D721Med (cell line): ENCODE data around the gene FOS.

Experiments used
- DNase-seq: peaks from one replicate; pipeline ENCODE4 v3.0.0; 2011; ENCODE audit warnings: low spot score; ENCODE audit not compliant: insufficient read length
- FAIRE-seq: peaks from 2 replicates; lab custom pipeline; 2011; peaks lifted over from hg19 to GRCh38; lab: Jason Lieb, UNC
- TF ChIP-seq, protein P1 (sequence below): IDR thresholded peaks from 2 replicates; pipeline ENCODE4 v1.5.1; 2012; ENCODE audit warnings: mild to moderate bottlenecking, control low read depth; ENCODE audit not compliant: insufficient read depth; ENCODE audit errors: missing control alignments

Gene FOS

DNA sequence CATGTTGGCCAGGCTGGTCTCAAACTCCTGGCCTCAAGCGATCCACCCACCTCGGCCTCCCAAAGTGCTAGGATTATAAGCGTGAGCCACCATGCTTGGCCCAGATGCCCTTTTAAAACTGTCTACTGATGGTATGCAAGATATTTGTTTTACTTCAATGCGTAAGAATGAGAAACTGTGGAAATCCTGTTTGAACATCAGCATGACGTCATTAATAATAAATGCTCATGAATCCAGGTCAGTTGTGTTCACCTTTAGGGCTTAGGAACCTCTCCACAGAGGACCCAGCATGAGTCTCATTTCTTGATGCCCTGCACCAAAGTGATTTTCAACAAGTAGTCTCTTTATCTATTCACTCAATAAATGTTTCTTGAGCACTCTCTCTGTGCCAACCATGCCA is 34.5 kb upstream of the FOS start:
- DNase-seq = no peak
- no peak for FAIRE-seq
- TF ChIP-seq, protein P1, sequence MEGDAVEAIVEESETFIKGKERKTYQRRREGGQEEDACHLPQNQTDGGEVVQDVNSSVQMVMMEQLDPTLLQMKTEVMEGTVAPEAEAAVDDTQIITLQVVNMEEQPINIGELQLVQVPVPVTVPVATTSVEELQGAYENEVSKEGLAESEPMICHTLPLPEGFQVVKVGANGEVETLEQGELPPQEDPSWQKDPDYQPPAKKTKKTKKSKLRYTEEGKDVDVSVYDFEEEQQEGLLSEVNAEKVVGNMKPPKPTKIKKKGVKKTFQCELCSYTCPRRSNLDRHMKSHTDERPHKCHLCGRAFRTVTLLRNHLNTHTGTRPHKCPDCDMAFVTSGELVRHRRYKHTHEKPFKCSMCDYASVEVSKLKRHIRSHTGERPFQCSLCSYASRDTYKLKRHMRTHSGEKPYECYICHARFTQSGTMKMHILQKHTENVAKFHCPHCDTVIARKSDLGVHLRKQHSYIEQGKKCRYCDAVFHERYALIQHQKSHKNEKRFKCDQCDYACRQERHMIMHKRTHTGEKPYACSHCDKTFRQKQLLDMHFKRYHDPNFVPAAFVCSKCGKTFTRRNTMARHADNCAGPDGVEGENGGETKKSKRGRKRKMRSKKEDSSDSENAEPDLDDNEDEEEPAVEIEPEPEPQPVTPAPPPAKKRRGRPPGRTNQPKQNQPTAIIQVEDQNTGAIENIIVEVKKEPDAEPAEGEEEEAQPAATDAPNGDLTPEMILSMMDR = no peak

DNA sequence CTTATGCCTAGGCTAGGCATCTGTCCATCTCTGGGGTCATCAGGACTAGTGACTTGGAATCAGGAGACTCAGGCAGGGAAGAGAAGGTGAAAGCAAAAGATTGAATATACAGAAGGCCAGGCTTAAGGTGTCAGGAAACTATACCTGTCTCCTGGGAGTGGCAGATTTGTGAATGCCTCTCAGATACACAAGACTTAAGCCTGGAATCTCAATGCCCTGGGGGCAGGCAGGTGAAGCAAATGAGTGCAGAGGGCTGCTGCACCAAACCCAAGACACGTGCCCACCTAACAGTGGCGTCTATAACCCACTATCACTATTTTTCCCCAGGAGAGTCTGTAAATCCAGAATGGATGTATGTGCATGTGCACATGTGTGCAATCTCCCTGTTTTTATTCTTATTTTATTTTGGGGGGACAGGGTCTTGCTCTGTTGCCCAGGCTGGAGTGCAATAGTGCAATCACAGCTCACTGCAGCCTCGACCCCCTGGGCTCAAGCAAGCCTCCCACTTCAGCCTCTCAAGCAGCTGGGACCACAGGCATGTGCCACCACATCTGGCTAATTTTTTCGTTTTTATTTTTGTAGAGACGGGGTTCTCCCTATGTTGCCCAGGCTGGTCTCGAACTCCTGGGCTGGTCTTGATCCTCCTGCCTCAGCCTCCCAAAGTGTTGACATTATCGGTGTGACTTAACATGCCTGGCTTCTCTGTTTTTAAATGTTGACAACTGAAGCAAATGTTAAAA is 31.9 kb upstream of the FOS start:
- TF ChIP-seq, protein P1 = no peak
- FAIRE-seq (no peak), DNase-seq (no peak)

- DNase-seq = no peak
- no peak for FAIRE-seq
- TF ChIP-seq, protein P1 = no peak
These were observed 31.2 kb upstream of the FOS start for GRCh38 chr14:75247286-75247922.

GRCh38 chr14:75247939-75248338 is 30.7 kb upstream of the FOS start:
- TF ChIP-seq, protein P1 = no peak
- DNase-seq (no peak), FAIRE-seq (no peak)

- no peak for DNase-seq
- no peak for FAIRE-seq
These were observed 29.2 kb upstream of the FOS start for GRCh38 chr14:75249251-75249957.

GRCh38 chr14:75249958-75250336 is 28.7 kb upstream of the FOS start:
- TF ChIP-seq, protein P1 = no peak
- no peak for FAIRE-seq
- no peak for DNase-seq

More at GRCh38 chr14:75249251-75249957, 29.2 kb upstream of the FOS start:
- TF ChIP-seq, protein P1 = no peak
